ENCODE results near the gene CDK2AP2. TPM values are rescaled to one million over a fixed set of nuclear protein-coding genes. Genes with fewer than 3 reads are reported as not detected.
"Not testable (repeated sequence)": the region's sequence is repeated elsewhere in the genome, so short reads cannot be mapped to it uniquely, and the experiment has no call there.

Gene CDK2AP2
- total RNA-seq, 1 donor from 2014 or later, result 14.8 TPM

DNA sequence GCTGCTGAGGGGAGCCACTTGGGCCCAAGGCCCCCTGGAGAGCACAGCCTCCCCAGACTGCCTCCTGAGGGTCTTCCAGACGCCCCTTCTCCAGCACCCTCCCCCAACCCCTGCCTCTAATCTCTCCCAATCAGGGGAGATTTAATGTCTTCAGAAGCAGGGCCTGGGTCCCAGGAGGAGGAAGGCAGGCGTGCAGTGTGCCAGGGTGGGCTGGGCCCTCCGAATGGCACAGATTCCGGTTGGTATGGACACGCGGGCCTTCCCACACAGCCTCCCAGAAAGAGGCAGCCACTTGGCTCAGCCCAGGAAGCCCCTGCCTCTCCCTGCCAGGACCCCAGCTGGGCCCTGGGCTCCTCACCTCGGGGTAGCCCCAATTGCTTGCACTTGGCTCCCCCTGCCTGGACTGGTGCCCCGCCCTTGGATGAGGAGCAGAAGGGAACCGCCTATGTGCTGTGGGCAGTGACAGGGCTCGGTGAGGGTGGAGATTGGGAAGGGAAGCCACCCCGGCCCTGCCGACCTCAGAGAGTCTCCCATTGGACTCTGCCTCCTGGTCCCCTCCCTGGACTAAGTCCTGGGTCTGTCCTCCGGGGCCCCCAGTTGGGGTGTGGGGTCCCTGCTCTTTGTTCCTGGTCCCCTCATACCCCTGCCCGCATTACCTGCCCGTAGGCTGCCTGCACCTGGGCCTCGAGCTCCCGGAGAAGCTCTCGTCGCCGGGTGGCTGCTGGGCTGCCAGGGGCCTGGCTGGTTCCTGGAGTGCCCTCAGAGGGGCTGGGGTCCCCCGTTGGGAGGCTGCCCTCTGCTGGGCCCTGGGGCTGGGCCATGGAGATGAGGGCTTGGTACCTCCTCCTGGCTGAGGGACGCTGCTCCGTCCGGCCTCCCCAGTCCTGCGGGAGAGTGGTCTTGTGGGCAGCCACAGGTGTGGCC lies 15.9 kb upstream of the CDK2AP2 start:
- no peak for DNase-seq (ENCODE audit: low read depth, low spot score)

GRCh38 chr11:67522844-67523555 lies 15.0 kb upstream of the CDK2AP2 start, which contains the start of gene CABP2:
CABP2 (minus strand) TSS chr11:67523446; CDS start chr11:67523326, 120 bp downstream.
- no peak for DNase-seq (ENCODE audit: low read depth, low spot score)

- DNase-seq (ENCODE audit: low read depth, low spot score), result no peak
Measured at GRCh38 chr11:67522338-67522737, 14.4 kb upstream of the CDK2AP2 start.

- DNase-seq (ENCODE audit: low read depth, low spot score), result no peak
Measured at GRCh38 chr11:67521924-67522323, 14.0 kb upstream of the CDK2AP2 start.

- DNase-seq (ENCODE audit: low read depth, low spot score), result no peak
Measured at GRCh38 chr11:67520856-67521824, 13.2 kb upstream of the CDK2AP2 start.

- no peak for DNase-seq (ENCODE audit: low read depth, low spot score)
Measured at GRCh38 chr11:67519726-67520125, 11.8 kb upstream of the CDK2AP2 start.

DNA sequence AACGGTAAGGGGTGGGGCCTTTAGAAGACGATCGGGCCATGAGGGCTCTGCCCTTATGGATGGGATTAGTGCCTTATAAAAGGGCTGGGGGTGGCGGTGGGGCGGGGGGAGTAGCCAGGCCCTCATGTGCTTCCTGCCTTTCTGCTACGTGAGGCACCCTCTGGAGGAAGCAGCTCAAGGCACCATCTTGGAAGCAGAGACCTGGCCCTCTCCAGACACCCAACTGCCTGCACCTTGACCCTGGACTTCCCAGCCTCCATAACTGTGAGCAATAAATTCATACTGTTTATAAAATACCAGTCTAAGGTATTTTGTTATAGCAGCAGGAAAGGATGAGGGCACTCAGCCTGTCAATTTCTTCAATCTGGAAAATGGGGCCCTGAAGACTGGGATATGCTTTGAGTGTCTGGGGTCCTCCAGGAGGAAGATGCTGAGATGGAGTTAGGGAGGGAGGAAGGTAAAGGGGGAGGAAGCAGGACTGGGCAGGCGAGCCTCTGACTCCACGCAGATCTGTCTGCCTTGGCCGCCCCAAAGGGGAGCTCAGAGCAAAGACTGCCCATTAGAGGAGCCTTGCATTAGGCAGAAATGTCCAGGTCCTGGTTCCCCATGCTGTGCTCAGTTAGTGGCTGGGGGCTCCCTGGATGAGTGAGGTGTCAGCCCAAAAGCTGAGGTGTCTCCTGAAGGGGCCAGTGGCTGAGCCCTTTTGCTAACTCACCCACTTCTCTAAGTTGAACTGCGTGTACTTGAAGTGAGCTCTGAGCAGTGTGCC lies 10.0 kb upstream of the CDK2AP2 start:
- DNase-seq (ENCODE audit: low read depth, low spot score), result no peak

GRCh38 chr11:67516806-67517205 lies 8.8 kb upstream of the CDK2AP2 start:
- no peak for DNase-seq (ENCODE audit: low read depth, low spot score)

DNA sequence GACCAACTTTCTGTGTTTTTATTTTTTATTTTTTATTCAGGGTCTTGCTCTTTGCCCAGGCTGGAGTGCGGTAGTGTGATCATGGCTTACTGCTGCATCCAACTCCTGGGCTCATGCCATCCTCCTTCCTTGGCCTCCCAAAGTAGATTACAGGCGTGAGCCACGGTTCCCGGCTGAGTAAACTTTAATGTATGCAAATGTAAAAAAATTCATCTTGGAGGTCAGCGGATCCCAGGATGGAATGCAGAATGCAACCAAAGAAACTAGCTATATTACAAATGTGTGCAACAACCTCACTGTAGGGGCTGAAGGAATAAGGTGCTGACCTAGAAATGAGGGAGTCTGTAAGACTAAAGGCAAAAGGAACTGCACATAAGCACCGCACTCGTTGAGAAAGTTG lies 6.2 kb upstream of the CDK2AP2 start:
- no peak for DNase-seq (ENCODE audit: low read depth, low spot score)

GRCh38 chr11:67511558-67511957 lies 3.6 kb upstream of the CDK2AP2 start:
- not testable (repeated sequence) for DNase-seq (ENCODE audit: low read depth, low spot score)

- no peak for DNase-seq (ENCODE audit: low read depth, low spot score)
Measured at GRCh38 chr11:67510023-67510345, 2.0 kb upstream of the CDK2AP2 start.

GRCh38 chr11:67508486-67509121 lies 642 bp upstream of the CDK2AP2 start:
- DNase-seq (ENCODE audit: low read depth, low spot score), result peak; percentile 81

DNA sequence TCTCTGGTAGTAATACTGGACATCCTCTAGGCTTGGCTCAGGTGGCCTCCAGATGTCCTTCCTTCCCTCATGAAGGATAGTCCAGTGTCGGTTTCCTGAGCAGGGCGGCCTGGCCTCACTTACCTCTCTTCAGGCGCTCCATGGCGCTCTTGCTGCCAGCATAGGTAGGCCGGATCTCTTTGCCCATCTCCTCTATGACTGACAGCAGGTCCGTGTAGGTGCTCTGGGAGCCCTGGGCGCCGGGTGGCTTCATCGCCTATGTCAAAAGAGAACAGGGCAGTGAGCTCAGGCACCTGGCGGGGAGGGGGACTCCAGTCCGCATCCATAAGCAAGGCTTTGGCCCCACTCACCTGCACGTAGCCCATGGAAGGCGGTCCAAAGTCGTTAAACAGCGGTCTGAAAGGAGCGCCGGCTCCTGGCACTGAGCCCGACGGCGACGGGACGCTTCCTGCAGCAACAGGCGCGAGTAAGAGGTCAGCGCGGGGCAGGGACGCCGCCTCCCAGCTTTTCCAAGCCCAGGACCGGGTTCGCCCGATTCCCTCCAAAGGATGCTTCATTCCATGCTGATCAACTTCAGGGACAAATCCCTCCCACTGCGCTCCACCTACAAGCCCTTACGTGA lies 609 bp downstream of the CDK2AP2 start:
- peak; percentile 49 for DNase-seq (ENCODE audit: low read depth, low spot score)

DNA sequence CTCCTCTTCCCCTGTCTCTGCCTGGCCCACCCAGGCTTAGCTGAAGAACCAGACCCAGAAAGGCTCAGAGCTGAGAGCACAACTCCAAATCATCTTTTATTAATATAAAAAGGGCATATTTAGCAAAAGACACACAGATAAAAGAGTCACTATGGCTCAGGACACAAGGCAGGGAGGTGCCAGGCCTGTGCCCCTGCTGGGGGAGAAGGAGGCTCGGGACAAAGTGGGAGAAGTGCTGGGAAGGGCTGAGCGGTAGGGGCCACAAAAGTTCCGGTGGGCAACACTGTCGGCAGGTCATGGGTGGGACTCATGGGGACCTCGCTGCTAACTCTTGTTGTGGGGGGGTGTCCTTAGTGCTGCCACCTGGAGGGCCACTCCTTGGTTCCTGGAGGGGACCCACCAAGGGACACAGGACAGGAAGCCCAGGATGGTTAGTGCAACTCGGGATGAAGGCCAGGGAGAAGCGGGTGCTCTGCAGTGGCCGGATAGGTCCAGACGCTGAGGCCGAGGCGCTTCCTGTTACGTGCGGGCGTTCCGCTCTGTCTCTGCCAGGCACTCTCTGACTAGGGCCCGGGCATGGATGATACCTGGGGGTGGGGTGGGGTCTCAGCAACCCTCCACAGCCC lies 1.4 kb downstream of the CDK2AP2 start:
- DNase-seq (ENCODE audit: low read depth, low spot score), result no peak

GRCh38 chr11:67505605-67506396 lies 2.2 kb downstream of the CDK2AP2 start:
- DNase-seq (ENCODE audit: low read depth, low spot score), result peak; percentile 54

DNA sequence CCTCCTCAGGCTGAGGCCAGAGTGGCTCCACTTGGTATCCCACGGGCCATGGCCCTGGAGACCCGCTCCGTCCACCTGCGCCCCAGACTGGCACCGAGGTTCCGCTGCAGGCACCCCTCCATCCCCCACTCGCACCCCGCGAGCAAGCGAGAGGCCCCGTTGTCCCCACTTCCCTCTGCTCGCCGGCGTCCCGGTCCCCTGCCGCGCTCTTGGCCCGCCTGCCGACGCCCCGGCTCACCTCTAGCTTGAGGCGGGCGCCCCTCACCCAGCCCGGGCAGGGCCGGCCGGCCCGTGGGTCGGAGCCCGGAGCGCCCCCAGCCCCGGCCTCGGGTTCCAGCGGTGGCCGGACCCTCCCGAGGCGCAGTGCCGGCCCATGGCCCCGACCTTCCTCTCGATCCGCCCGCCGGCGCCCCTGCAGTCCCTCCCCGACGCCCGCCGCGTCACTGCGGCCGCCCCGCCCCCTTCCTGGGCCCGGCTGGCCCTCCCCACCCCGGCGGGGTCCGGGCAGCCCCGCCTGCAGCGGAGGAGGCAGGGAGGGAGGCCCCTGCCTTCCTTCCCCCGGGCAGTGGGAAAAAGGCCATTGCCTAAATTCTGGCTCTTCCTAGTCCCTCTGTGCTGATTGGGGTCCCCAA lies 2.9 kb downstream of the CDK2AP2 start, which contains the start of gene PITPNM1:
Gene PITPNM1, minus strand, starts transcription at position 414 of the 632 bp plus-strand sequence. CDS start 1,183 bp downstream, outside the sequence.
- no peak for DNase-seq (ENCODE audit: low read depth, low spot score)

- DNase-seq (ENCODE audit: low read depth, low spot score), result no peak
Measured at GRCh38 chr11:67504005-67504949, 3.7 kb downstream of the CDK2AP2 start.
